Astrocyte of the cerebellum (primary cell): ENCODE data around the gene SORCS3.

Experiments used
- DNase-seq: peaks from one replicate; pipeline ENCODE4 v3.0.0-alpha.2; 2011; ENCODE audit warnings: low read depth
- H3K4me3 ChIP-seq: 2 replicates; pipeline ENCODE4 v1.5.1; 2011; ENCODE audit warnings: mild to moderate bottlenecking, low read depth, low read length, moderate library complexity
- in situ Hi-C: cut with HindIII; loops from 2 replicates; pipeline ENCODE4 v1.10.0; 2017; ENCODE audit warnings: low sequenced_read_pairs
- TF ChIP-seq, protein P1 (sequence below): IDR thresholded peaks from 2 replicates; pipeline ENCODE4 v1.5.1; 2012; ENCODE audit warnings: low read length, low read depth, moderate library complexity, mild to moderate bottlenecking; ENCODE audit errors: missing control alignments

Gene SORCS3

GRCh38 chr10:104732222-104732621, 91.1 kb downstream of the SORCS3 start:
- TF ChIP-seq, protein P1, sequence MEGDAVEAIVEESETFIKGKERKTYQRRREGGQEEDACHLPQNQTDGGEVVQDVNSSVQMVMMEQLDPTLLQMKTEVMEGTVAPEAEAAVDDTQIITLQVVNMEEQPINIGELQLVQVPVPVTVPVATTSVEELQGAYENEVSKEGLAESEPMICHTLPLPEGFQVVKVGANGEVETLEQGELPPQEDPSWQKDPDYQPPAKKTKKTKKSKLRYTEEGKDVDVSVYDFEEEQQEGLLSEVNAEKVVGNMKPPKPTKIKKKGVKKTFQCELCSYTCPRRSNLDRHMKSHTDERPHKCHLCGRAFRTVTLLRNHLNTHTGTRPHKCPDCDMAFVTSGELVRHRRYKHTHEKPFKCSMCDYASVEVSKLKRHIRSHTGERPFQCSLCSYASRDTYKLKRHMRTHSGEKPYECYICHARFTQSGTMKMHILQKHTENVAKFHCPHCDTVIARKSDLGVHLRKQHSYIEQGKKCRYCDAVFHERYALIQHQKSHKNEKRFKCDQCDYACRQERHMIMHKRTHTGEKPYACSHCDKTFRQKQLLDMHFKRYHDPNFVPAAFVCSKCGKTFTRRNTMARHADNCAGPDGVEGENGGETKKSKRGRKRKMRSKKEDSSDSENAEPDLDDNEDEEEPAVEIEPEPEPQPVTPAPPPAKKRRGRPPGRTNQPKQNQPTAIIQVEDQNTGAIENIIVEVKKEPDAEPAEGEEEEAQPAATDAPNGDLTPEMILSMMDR = no peak
- DNase-seq = no peak
- in situ Hi-C loops = no loop called here
- no peak overlapping the region for H3K4me3 ChIP-seq

GRCh38 chr10:104734433-104734832, 93.3 kb downstream of the SORCS3 start:
- H3K4me3 ChIP-seq = no peak overlapping the region
- TF ChIP-seq, protein P1 = no peak
- in situ Hi-C loops = no loop called here
- no peak for DNase-seq

GRCh38 chr10:104735036-104735756, 94.1 kb downstream of the SORCS3 start:
- in situ Hi-C loops = loop anchor here (5.0 kb wide), 1 partner anchor 43 kb away; no protein-coding TSS in a partner anchor
- DNase-seq = no peak
- TF ChIP-seq, protein P1 = no peak
- no peak overlapping the region for H3K4me3 ChIP-seq

DNA sequence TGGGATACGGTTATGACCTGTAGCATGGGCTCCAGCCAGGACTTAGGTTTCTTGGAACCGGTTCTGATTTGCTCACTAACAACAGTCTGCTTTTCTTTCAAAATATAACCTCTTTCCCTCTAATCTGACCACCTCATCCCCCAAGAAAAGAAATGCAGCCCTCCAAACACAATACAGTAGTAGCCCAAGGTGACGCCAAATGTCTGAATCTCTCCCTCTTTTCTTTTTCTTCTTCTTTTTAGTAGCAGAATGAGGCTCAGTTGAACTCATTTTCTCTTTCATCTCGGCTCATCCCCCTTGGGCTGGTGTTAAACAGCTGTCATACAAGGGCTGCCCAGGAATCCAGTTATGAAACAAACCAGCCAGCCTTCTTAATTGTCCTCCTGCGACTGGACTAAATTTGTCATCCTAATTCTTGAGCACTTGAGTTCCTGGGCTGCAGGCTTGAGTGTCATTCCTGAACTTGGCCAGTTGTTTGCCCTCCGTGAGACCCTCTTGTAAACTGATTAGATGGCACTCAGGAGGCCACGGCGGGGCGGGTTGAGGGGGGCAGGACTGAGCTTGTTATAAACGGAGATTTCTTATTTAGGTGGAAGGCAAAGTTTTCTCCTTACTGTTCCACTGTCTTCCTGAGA, 94.8 kb downstream of the SORCS3 start:
- TF ChIP-seq, protein P1 = no peak
- DNase-seq = no peak
- in situ Hi-C loops = loop anchor here (5.0 kb wide), 1 partner anchor 44 kb away; no protein-coding TSS in a partner anchor
- no peak overlapping the region for H3K4me3 ChIP-seq

DNA sequence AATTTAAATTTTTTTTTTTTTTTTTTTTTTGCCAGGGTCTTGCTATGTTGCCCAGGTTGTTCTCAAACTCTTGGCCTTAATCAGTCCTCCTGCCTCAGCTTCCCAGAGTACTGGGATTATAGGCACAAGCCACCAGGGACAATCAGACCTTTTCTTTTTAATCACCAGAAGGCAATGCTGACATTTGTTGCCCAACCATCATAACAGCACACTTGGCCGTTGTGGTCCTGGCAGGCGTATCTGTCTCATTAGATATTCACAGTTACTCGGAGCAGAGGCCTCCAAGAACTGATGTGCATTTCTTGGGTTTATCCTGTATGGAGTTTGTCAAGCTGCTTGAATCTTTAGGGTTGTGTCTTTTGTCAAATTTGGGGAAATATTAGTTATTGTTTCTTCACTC, 100.0 kb downstream of the SORCS3 start:
- no peak overlapping the region for H3K4me3 ChIP-seq
- in situ Hi-C loops = no loop called here
- TF ChIP-seq, protein P1 = no peak
- no peak for DNase-seq

DNA sequence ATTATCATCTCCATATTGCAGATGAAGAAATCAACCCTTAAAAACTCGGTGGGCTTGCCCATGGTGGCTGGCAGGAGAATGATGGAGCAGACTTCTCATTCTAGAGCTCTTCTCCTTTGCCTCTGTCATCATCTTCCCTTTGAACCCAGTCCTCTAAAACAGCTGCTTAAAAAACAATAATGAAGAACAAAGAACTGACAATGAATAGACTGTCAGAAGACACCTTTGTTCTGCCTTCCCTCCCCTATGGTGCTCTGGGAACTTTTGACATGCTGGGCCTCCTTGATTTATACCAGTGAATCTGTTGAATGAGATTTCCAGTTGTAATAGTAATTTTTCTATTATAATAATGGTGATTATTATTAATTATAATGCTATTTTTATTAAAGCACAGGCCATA, 103.0 kb downstream of the SORCS3 start:
- TF ChIP-seq, protein P1 = no peak

More for the DNA sequence above, 103.0 kb downstream of the SORCS3 start:
- H3K4me3 ChIP-seq = no peak overlapping the region
- in situ Hi-C loops = no loop called here
- no peak for DNase-seq
